ENCODE measurements around the gene DENND1B.
"Not testable (repeated sequence)": the region's sequence is repeated elsewhere in the genome, so short reads cannot be mapped to it uniquely, and the experiment has no call there.

The DENND1B gene

GRCh38 chr1:197544130-197544529, 231.2 kb downstream of the DENND1B start:
- Histone ChIP-seq H3K36me3 (ENCODE audit: control insufficient read depth, insufficient read depth, low read length, severe bottlenecking) (no peaks in the 10 kb centered on the region), H3K4me1 (ENCODE audit: control insufficient read depth, insufficient read depth, low read length) (no peaks in the 10 kb centered on the region), H3K9me3 (ENCODE audit: control insufficient read depth, low read length) (no peaks in the 10 kb centered on the region), H3K4me3 (ENCODE audit: low read length) (no peak overlapping the region), H3K27me3 (replicated peaks; ENCODE audit: control insufficient read depth, insufficient read depth, low read length) (no peaks in the 10 kb centered on the region), H3K9ac (ENCODE audit: low read length) (no peak overlapping the region)
- DNase-seq (ENCODE audit: low read depth) = no peak

GRCh38 chr1:197541411-197541810, 233.9 kb downstream of the DENND1B start:
- no peak overlapping the region for H3K4me3 ChIP-seq (ENCODE audit: low read length)
- H3K9ac ChIP-seq (ENCODE audit: low read length) = no peak overlapping the region
- H3K9me3 ChIP-seq (ENCODE audit: control insufficient read depth, low read length) = no peaks in the 10 kb centered on the region
- H3K27me3 ChIP-seq (replicated peaks; ENCODE audit: control insufficient read depth, insufficient read depth, low read length) = no peaks in the 10 kb centered on the region
- H3K36me3 ChIP-seq (ENCODE audit: control insufficient read depth, insufficient read depth, low read length, severe bottlenecking) = no peaks in the 10 kb centered on the region
- DNase-seq (ENCODE audit: low read depth) = no peak
- no peaks in the 10 kb centered on the region for H3K4me1 ChIP-seq (ENCODE audit: control insufficient read depth, insufficient read depth, low read length)

GRCh38 chr1:197526736-197527371, 248.4 kb downstream of the DENND1B start:
- peaks cover 5% of the 10 kb centered on the region for H3K4me1 ChIP-seq (ENCODE audit: control insufficient read depth, insufficient read depth, low read length)
- no peak overlapping the region for H3K9ac ChIP-seq (ENCODE audit: low read length)
- no peaks in the 10 kb centered on the region for H3K36me3 ChIP-seq (ENCODE audit: control insufficient read depth, insufficient read depth, low read length, severe bottlenecking)
- H3K4me3 ChIP-seq (ENCODE audit: low read length) = no peak overlapping the region
- no peaks in the 10 kb centered on the region for H3K9me3 ChIP-seq (ENCODE audit: control insufficient read depth, low read length)
- peak; percentile 85 for DNase-seq (ENCODE audit: low read depth)
- H3K27me3 ChIP-seq (replicated peaks; ENCODE audit: control insufficient read depth, insufficient read depth, low read length) = no peaks in the 10 kb centered on the region

DNA sequence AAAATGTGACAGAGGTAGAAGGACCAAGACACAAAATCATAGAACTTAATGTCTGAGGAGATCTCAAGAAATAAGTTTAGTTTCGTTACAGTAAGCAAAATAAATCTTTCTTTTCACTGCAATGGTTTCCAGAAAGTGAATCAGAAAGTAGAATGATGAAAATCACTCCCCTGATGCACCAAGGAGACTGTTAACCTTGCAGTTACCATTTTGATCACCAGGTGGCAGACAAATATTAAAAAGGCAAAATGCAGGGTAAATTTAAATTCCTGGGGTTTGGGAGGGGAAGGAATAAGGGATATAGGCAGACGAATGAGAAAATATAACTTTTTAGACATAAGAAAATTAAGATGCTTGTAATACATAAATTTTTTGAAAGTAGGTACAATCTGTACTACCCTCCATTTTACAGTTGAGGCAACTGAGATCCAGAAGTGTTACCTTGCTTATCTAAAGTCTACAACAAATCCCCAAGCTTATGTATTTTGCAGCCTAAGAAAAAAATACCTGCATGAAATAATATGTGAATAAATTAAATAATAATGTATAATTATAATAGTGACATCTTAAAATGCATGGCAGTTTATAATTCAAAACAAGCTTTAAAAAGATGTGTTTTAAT, 254.1 kb downstream of the DENND1B start:
- DNase-seq (ENCODE audit: low read depth) = peak; percentile 77
- no peaks in the 10 kb centered on the region for H3K27me3 ChIP-seq (replicated peaks; ENCODE audit: control insufficient read depth, insufficient read depth, low read length)
- peaks cover 12% of the 10 kb centered on the region for H3K4me1 ChIP-seq (ENCODE audit: control insufficient read depth, insufficient read depth, low read length)
- no peaks in the 10 kb centered on the region for H3K36me3 ChIP-seq (ENCODE audit: control insufficient read depth, insufficient read depth, low read length, severe bottlenecking)
- no peak overlapping the region for H3K9ac ChIP-seq (ENCODE audit: low read length)
- no peak overlapping the region for H3K4me3 ChIP-seq (ENCODE audit: low read length)
- H3K9me3 ChIP-seq (ENCODE audit: control insufficient read depth, low read length) = no peaks in the 10 kb centered on the region

DNA sequence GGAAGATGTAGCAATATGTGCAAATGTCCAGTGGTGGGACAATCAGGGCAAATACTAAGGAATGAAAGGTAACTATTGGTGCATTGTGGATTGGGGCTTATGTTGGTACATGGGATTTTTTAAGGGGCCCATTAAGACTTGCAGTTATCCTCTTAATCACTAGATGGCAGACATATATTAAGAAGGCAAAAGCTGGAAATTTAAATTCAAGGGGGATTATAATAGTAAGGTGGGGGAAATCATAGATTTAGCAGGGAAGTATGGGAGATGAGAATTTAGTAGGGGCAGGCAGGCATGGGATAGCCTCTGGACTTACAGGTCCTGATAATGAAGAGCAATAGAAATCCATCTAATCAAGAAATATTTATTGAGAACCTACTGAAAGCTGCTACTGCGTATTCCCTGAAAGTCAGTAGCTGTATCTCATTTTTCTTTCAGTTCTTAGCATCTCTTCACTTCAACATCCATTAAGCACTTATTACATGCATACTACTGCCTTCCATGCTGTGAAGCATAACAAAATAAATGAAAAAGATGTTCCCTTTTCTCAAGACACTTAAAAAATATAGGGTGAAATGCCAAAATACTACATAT, 255.4 kb downstream of the DENND1B start:
- no peaks in the 10 kb centered on the region for H3K9me3 ChIP-seq (ENCODE audit: control insufficient read depth, low read length)
- no peak overlapping the region for H3K9ac ChIP-seq (ENCODE audit: low read length)
- peaks cover 12% of the 10 kb centered on the region for H3K4me1 ChIP-seq (ENCODE audit: control insufficient read depth, insufficient read depth, low read length)
- peak; percentile 53 for DNase-seq (ENCODE audit: low read depth)
- no peak overlapping the region for H3K4me3 ChIP-seq (ENCODE audit: low read length)
- no peaks in the 10 kb centered on the region for H3K27me3 ChIP-seq (replicated peaks; ENCODE audit: control insufficient read depth, insufficient read depth, low read length)
- H3K36me3 ChIP-seq (ENCODE audit: control insufficient read depth, insufficient read depth, low read length, severe bottlenecking) = no peaks in the 10 kb centered on the region

DNA sequence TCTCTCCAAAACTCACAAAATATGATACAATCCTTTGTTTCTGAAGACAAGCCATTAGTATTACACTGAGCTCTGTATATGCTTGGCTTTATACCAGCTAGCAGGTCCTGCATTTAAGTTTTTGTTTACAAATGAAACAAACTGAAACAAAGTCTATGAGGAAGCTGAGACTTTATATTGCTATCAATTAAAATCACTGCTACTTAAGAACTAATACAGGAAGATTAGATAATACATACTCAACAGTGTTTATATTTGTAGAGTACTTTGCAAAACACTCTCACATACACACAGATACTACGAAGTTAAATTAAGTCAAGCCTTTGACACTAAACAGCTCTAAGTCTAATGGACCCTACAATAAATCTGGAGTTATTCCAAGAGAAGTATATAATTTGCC, 259.9 kb downstream of the DENND1B start:
- H3K9me3 ChIP-seq (ENCODE audit: control insufficient read depth, low read length) = no peaks in the 10 kb centered on the region
- H3K9ac ChIP-seq (ENCODE audit: low read length) = no peak overlapping the region
- H3K36me3 ChIP-seq (ENCODE audit: control insufficient read depth, insufficient read depth, low read length, severe bottlenecking) = peaks cover 2% of the 10 kb centered on the region
- no peak for DNase-seq (ENCODE audit: low read depth)
- no peaks in the 10 kb centered on the region for H3K4me1 ChIP-seq (ENCODE audit: control insufficient read depth, insufficient read depth, low read length)
- no peaks in the 10 kb centered on the region for H3K27me3 ChIP-seq (replicated peaks; ENCODE audit: control insufficient read depth, insufficient read depth, low read length)
- no peak overlapping the region for H3K4me3 ChIP-seq (ENCODE audit: low read length)

- no peaks in the 10 kb centered on the region for H3K9me3 ChIP-seq (ENCODE audit: control insufficient read depth, low read length)
- H3K4me1 ChIP-seq (ENCODE audit: control insufficient read depth, insufficient read depth, low read length) = no peaks in the 10 kb centered on the region
- no peak for DNase-seq (ENCODE audit: low read depth)
Observed at GRCh38 chr1:197510691-197511378, 264.4 kb downstream of the DENND1B start.

GRCh38 chr1:197496722-197497121, 278.6 kb downstream of the DENND1B start:
- Histone ChIP-seq H3K9ac (ENCODE audit: low read length) (no peak overlapping the region), H3K4me1 (ENCODE audit: control insufficient read depth, insufficient read depth, low read length) (no peaks in the 10 kb centered on the region), H3K36me3 (ENCODE audit: control insufficient read depth, insufficient read depth, low read length, severe bottlenecking) (no peaks in the 10 kb centered on the region), H3K9me3 (ENCODE audit: control insufficient read depth, low read length) (no peaks in the 10 kb centered on the region), H3K27me3 (replicated peaks; ENCODE audit: control insufficient read depth, insufficient read depth, low read length) (no peaks in the 10 kb centered on the region), H3K4me3 (ENCODE audit: low read length) (no peak overlapping the region)
- no peak for DNase-seq (ENCODE audit: low read depth)

More at GRCh38 chr1:197510691-197511378, 264.4 kb downstream of the DENND1B start:
- H3K4me3 ChIP-seq (ENCODE audit: low read length) = no peak overlapping the region
- no peaks in the 10 kb centered on the region for H3K27me3 ChIP-seq (replicated peaks; ENCODE audit: control insufficient read depth, insufficient read depth, low read length)
- no peak overlapping the region for H3K9ac ChIP-seq (ENCODE audit: low read length)
- H3K36me3 ChIP-seq (ENCODE audit: control insufficient read depth, insufficient read depth, low read length, severe bottlenecking) = peaks cover 8% of the 10 kb centered on the region

- H3K4me3 ChIP-seq (ENCODE audit: low read length); DNase-seq (ENCODE audit: low read depth); H3K4me1 ChIP-seq (ENCODE audit: control insufficient read depth, insufficient read depth, low read length); H3K36me3 ChIP-seq (ENCODE audit: control insufficient read depth, insufficient read depth, low read length, severe bottlenecking); H3K9ac ChIP-seq (ENCODE audit: low read length); H3K27me3 ChIP-seq (replicated peaks; ENCODE audit: control insufficient read depth, insufficient read depth, low read length): not testable (repeated sequence)
- peaks cover 12% of the 10 kb centered on the region for H3K9me3 ChIP-seq (ENCODE audit: control insufficient read depth, low read length)
Observed at GRCh38 chr1:197491505-197491904, 283.8 kb downstream of the DENND1B start.

DNA sequence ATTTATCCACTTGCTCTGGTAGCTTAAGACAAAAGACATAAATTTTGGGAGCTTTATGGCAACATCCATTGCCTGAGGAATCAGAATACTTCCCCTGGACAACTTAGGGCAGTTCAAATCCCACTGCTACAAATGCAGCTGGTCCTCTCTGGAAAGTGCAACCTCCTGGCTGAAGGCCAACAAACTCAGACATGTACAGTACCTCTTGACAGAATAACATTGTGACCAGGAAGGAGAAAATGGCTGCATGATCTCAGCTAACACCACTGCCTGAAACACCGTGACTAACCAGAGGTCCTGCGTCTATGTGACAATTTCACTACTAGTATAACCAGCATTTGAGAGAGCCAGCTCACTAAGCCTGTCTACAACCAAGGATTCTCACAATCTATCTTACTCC, 288.3 kb downstream of the DENND1B start:
- peaks cover 12% of the 10 kb centered on the region for H3K9me3 ChIP-seq (ENCODE audit: control insufficient read depth, low read length)
- H3K4me1 ChIP-seq (ENCODE audit: control insufficient read depth, insufficient read depth, low read length) = no peaks in the 10 kb centered on the region
- no peak overlapping the region for H3K4me3 ChIP-seq (ENCODE audit: low read length)
- H3K27me3 ChIP-seq (replicated peaks; ENCODE audit: control insufficient read depth, insufficient read depth, low read length) = no peaks in the 10 kb centered on the region
- no peak for DNase-seq (ENCODE audit: low read depth)
- no peak overlapping the region for H3K9ac ChIP-seq (ENCODE audit: low read length)
- no peaks in the 10 kb centered on the region for H3K36me3 ChIP-seq (ENCODE audit: control insufficient read depth, insufficient read depth, low read length, severe bottlenecking)

DNA sequence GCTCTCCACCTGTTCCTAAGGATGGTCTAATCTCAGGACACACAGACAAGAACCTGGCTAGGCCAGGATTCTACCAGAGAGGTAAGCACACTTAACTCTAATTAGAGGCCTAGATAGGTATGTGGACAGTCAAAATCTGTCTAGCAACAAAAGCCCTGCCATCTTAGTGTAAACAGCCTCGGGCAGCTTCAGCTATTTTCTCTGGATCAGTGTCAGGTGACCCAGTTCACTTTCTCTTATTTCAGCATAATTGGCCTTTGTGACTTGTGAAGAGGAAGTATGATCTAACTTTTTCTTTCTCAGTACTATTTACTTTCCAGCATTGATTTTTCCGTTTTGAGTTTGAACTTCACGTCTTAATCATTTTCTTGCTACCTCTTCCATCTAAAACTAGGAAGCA, 289.5 kb downstream of the DENND1B start:
- no peak overlapping the region for H3K4me3 ChIP-seq (ENCODE audit: low read length)
- H3K4me1 ChIP-seq (ENCODE audit: control insufficient read depth, insufficient read depth, low read length) = no peaks in the 10 kb centered on the region
- peaks cover 12% of the 10 kb centered on the region for H3K9me3 ChIP-seq (ENCODE audit: control insufficient read depth, low read length)
- no peaks in the 10 kb centered on the region for H3K27me3 ChIP-seq (replicated peaks; ENCODE audit: control insufficient read depth, insufficient read depth, low read length)
- no peak overlapping the region for H3K9ac ChIP-seq (ENCODE audit: low read length)
- no peaks in the 10 kb centered on the region for H3K36me3 ChIP-seq (ENCODE audit: control insufficient read depth, insufficient read depth, low read length, severe bottlenecking)
- DNase-seq (ENCODE audit: low read depth) = peak; percentile 22
